ES-I3 (cell line): Measurements from ENCODE around the gene NTNG2.

Experiments used
- H3K36me3 ChIP-seq: 2 replicates; pipeline ENCODE4 v1.6.1; 2013; ENCODE audit warnings: mild to moderate bottlenecking, low read length, control low read depth, moderate library complexity; ENCODE audit not compliant: insufficient read depth
- H3K4me1 ChIP-seq: 2 replicates; pipeline ENCODE4 v1.6.1; 2013; ENCODE audit warnings: mild to moderate bottlenecking, control low read depth, low read length; ENCODE audit not compliant: insufficient read depth
- H3K9ac ChIP-seq: 2 replicates; pipeline ENCODE4 v1.6.1; 2013; ENCODE audit warnings: low read depth, mild to moderate bottlenecking, low read length, moderate library complexity
- H3K9me3 ChIP-seq: 2 replicates; pipeline ENCODE4 v1.6.1; 2013; ENCODE audit warnings: mild to moderate bottlenecking, low read length, moderate library complexity; ENCODE audit not compliant: control insufficient read depth, insufficient read depth

NTNG2 gene

DNA sequence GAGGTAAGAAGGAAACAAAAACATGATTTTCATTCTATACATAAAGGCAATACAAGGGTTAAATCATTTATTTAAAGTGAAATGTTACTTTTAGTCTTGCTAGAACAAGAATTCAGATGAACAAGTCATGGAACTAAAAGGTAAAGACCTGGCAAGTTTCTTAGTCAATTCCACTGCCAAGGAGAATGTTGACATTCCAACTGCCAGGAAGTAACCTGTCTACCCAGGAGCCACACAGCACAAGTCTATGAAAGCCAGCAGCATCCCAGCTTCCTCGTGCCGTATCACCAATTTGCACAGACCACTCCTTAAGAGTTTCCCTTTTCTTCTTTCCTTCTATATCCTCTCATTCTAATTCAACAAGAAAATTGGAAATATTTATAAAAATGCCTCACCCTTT is 113.0 kb downstream of the NTNG2 start:
- Histone ChIP-seq H3K9me3 (no peaks in the 10 kb centered on the region), H3K9ac (no peak overlapping the region), H3K4me1 (no peaks in the 10 kb centered on the region), H3K36me3 (peaks cover 41% of the 10 kb centered on the region)

DNA sequence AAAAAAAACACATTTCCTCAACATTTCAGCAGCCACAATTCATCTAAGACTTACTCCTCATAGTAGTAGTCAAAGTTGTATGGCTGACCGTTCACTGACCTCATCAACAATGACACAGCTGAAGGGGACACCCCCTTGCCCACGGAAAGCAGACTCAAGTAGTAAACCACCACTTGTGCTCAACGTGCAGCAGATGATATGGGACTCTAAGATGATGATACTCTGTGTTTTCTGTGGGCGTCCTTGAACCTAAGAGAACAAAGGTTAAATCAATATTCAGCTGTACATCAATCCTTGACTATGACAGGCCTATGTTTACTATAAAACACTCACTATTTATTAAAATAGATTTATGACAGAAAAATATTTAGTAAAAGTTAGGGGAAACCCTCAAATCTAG is 121.3 kb downstream of the NTNG2 start:
- no peaks in the 10 kb centered on the region for H3K9me3 ChIP-seq
- H3K36me3 ChIP-seq: peaks cover 24% of the 10 kb centered on the region
- no peak overlapping the region for H3K9ac ChIP-seq
- H3K4me1 ChIP-seq: no peaks in the 10 kb centered on the region

DNA sequence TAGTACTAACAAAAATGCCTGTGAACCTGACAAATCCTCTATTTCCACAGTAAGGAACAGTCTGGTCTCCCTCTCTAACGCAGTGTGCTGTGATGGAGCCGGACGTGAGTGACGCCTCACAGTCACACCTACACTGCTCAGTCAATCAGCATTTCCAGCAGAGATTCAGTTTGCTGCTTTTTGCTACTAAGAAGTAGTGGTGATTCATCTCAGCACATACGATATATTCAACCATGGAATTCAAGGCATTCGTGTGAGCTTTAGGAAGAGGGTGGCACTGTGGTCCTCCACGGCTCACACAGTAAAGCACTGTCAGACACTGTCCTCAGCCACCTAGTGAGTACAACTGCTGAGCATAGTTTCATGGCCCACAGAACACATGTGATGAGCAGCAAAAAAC is 122.0 kb downstream of the NTNG2 start:
- no peaks in the 10 kb centered on the region for H3K4me1 ChIP-seq
- peaks cover 24% of the 10 kb centered on the region for H3K36me3 ChIP-seq
- H3K9ac ChIP-seq: no peak overlapping the region
- no peaks in the 10 kb centered on the region for H3K9me3 ChIP-seq

DNA sequence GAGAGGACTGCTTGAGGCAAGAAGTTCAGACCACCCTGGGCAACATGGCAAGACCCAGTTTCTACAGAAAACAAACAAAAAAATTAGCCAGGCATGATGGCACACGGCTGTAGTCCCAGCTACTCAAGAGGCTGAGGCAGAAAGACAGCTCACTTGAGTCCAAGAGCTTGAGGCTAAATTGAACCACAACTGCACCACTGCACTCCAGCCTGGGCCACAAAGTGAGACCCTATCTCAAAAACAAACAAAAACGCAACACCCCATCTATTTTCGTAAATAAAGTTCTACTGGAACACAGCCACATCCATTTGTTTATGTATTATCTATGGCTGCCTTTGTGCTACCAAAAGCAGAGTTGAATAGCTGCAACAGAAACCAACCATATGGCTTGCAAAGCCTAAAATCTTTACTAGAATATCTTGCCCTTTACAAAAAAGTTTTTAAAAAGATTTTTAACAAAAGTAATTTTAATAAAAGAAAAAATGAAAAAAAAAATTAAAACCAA is 125.5 kb downstream of the NTNG2 start:
- Histone ChIP-seq H3K36me3 (peaks cover 14% of the 10 kb centered on the region), H3K4me1 (no peaks in the 10 kb centered on the region)

DNA sequence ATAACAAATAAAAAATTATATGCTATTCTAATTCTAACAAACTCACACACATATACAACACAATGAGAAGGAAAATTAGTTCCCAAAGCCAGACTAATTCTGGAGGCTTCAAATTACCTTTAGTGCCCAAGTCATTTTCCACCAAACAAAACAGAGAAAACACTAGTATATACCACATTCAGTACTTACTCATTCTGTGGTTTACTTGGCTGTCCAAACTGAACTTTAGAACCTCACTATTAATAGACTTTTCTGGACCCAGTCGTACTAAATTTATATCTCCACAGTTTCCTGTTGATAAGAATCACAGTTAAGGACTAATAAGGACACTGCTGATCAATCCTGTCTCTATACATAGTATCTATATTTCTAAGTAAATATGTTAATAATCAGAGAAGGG is 126.5 kb downstream of the NTNG2 start:
- Histone ChIP-seq H3K9me3 (no peaks in the 10 kb centered on the region), H3K4me1 (no peaks in the 10 kb centered on the region), H3K36me3 (peaks cover 6% of the 10 kb centered on the region)

More for the DNA sequence above, 125.5 kb downstream of the NTNG2 start:
- no peaks in the 10 kb centered on the region for H3K9me3 ChIP-seq
- no peak overlapping the region for H3K9ac ChIP-seq

DNA sequence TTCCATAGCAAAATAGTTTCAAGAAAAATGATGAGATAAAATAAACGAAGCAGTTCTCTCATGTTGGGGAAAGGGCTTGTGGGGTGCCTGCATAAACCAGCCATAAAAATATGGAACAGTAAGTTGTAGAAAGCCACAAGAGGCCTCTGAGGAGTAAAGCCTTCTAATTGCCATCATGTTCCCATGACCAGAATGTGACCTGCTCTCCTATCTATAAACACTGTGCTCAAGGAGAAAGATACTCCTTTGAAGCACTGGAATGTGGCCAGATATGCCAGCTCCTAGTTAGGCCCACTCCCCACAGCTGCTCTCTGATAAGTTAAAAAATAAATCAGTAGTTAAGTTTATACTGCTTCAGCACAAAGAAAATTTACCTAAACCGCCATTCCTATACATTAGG is 127.1 kb downstream of the NTNG2 start:
- Histone ChIP-seq H3K9me3 (no peaks in the 10 kb centered on the region), H3K4me1 (no peaks in the 10 kb centered on the region), H3K9ac (no peak overlapping the region), H3K36me3 (peaks cover 6% of the 10 kb centered on the region)

More for the DNA sequence above, 126.5 kb downstream of the NTNG2 start:
- no peak overlapping the region for H3K9ac ChIP-seq

DNA sequence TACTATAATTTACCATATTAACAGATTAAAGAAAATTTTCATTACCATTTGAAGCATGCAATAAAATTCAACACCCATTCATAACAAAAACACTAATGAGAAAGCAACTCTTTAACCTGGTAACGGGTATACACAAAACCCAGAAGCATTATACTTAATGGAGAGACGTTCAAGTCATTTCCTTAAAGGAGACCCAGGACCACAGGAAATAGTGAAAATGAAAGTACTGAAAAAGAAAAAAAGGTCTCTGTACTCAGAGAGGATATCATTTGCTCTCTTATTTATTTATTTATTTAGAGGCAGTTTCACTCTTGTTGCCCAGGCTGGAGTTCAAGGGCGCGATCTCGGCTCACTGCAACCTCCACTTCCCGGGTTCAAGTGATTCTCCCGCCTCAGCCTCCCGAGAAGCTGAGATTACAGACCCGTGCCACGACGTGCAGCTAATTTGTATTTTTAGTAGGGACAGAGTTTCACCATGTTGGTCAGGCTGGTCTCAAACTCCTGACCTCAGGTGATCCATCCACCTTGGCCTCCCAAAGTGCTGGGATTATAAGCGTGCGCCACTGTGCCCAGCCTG is 131.4 kb downstream of the NTNG2 start:
- Histone ChIP-seq H3K9ac (no peak overlapping the region), H3K36me3 (peaks cover 12% of the 10 kb centered on the region), H3K9me3 (no peaks in the 10 kb centered on the region), H3K4me1 (peaks cover 24% of the 10 kb centered on the region; the same call in 1 of the 2 replicates)
